ENCODE measurements around the gene TNFRSF19.

TNFRSF19 gene

DNA sequence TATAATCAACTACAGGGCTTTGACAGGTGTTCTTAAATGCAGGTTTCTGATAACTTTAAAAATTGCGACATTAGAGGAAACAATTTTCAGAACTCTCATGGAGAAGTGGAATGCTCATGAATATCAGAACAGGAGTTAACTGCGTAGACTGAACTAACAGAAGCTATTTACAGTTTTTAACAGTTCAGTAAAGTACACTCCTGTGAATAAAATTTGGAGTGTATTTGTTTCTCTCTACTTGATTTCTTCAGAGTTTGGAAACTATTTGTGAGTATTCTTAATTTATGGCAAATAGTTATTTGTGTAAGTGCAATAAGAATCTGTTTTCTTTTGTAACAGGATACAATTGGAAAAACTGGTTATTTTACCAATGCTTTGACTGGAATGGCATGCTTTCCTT lies 114.4 kb downstream of the TNFRSF19 start:
- TF ChIP-seq, protein P1, sequence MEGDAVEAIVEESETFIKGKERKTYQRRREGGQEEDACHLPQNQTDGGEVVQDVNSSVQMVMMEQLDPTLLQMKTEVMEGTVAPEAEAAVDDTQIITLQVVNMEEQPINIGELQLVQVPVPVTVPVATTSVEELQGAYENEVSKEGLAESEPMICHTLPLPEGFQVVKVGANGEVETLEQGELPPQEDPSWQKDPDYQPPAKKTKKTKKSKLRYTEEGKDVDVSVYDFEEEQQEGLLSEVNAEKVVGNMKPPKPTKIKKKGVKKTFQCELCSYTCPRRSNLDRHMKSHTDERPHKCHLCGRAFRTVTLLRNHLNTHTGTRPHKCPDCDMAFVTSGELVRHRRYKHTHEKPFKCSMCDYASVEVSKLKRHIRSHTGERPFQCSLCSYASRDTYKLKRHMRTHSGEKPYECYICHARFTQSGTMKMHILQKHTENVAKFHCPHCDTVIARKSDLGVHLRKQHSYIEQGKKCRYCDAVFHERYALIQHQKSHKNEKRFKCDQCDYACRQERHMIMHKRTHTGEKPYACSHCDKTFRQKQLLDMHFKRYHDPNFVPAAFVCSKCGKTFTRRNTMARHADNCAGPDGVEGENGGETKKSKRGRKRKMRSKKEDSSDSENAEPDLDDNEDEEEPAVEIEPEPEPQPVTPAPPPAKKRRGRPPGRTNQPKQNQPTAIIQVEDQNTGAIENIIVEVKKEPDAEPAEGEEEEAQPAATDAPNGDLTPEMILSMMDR (IDR thresholded peaks at IDR 0.05; ENCODE audit: insufficient read depth, low read length): no peak
- TF ChIP-seq SPI1 (IDR thresholded peaks at IDR 0.05; ENCODE audit: borderline replicate concordance, low read depth) (no peak), GABPA (IDR thresholded peaks at IDR 0.05; ENCODE audit: low read depth) (no peak), POLR2AphosphoS5 (IDR thresholded peaks at IDR 0.05; ENCODE audit: low read depth) (no peak)
- TF ChIP-seq, protein P2, sequence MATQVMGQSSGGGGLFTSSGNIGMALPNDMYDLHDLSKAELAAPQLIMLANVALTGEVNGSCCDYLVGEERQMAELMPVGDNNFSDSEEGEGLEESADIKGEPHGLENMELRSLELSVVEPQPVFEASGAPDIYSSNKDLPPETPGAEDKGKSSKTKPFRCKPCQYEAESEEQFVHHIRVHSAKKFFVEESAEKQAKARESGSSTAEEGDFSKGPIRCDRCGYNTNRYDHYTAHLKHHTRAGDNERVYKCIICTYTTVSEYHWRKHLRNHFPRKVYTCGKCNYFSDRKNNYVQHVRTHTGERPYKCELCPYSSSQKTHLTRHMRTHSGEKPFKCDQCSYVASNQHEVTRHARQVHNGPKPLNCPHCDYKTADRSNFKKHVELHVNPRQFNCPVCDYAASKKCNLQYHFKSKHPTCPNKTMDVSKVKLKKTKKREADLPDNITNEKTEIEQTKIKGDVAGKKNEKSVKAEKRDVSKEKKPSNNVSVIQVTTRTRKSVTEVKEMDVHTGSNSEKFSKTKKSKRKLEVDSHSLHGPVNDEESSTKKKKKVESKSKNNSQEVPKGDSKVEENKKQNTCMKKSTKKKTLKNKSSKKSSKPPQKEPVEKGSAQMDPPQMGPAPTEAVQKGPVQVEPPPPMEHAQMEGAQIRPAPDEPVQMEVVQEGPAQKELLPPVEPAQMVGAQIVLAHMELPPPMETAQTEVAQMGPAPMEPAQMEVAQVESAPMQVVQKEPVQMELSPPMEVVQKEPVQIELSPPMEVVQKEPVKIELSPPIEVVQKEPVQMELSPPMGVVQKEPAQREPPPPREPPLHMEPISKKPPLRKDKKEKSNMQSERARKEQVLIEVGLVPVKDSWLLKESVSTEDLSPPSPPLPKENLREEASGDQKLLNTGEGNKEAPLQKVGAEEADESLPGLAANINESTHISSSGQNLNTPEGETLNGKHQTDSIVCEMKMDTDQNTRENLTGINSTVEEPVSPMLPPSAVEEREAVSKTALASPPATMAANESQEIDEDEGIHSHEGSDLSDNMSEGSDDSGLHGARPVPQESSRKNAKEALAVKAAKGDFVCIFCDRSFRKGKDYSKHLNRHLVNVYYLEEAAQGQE (IDR thresholded peaks at IDR 0.05; ENCODE audit: insufficient replicate concordance, low read depth): no peak
- Histone ChIP-seq H3K27me3 (ENCODE audit: insufficient read depth, poor library complexity, severe bottlenecking) (peaks cover 10% of the 10 kb centered on the region), H3K27ac (replicated peaks) (no peak overlapping the region), H3K4me3 (replicated peaks; ENCODE audit: insufficient read depth, low read length) (no peak overlapping the region)
- DNase-seq (ENCODE audit: low read depth in 1 of 2, low spot score in 1 of 2): no peak

DNA sequence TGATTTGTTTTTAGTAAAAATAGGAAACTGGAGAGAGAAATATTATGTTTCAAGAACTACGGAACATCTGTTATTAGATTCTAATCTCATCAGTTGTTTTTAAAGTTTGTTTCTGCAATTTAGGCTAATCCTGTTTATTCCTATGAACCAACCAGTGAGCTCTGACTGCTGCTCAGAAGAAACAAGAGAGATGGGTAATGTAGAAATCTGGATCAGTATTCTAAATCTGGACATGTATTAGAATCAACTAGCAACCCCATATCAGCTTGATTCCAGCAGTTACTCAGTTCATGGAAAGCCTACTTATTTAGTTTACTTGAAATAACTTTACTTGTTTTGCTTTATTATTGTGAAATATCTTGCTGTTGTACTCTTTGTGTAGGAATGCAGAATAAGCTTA lies 115.2 kb downstream of the TNFRSF19 start:
- peaks cover 10% of the 10 kb centered on the region for H3K27me3 ChIP-seq (ENCODE audit: insufficient read depth, poor library complexity, severe bottlenecking)
- H3K27ac ChIP-seq (replicated peaks): no peak overlapping the region
- H3K4me3 ChIP-seq (replicated peaks; ENCODE audit: insufficient read depth, low read length): no peak overlapping the region
- TF ChIP-seq SPI1 (IDR thresholded peaks at IDR 0.05; ENCODE audit: borderline replicate concordance, low read depth): no peak
- no peak for TF ChIP-seq GABPA (IDR thresholded peaks at IDR 0.05; ENCODE audit: low read depth)
- TF ChIP-seq, protein P1 (IDR thresholded peaks at IDR 0.05; ENCODE audit: insufficient read depth, low read length): no peak
- TF ChIP-seq, protein P2 (IDR thresholded peaks at IDR 0.05; ENCODE audit: insufficient replicate concordance, low read depth): no peak
- TF ChIP-seq POLR2AphosphoS5 (IDR thresholded peaks at IDR 0.05; ENCODE audit: low read depth): no peak
- no peak for DNase-seq (ENCODE audit: low read depth in 1 of 2, low spot score in 1 of 2)

DNA sequence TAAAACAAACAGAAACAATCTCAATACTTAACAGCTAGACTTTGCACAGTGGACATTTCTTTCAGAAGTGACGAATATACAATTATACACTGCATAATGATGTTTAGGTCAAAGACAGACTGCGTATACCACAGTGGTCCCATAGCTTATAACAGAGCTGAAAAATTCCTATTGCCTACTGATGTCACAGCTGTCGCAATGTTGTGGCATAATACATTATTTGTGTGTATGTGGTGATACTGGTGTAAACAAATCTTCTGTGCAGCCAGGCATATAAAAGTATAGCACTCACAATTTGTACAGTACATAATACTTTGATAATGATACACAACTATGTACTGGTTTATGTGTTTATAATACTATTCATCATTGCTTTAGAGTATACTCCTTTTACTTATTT lies 116.7 kb downstream of the TNFRSF19 start:
- no peak for DNase-seq (ENCODE audit: low read depth in 1 of 2, low spot score in 1 of 2)

More for the DNA sequence above, 116.7 kb downstream of the TNFRSF19 start:
- TF ChIP-seq, protein P1 (IDR thresholded peaks at IDR 0.05; ENCODE audit: insufficient read depth, low read length): no peak
- TF ChIP-seq POLR2AphosphoS5 (IDR thresholded peaks at IDR 0.05; ENCODE audit: low read depth): no peak
- TF ChIP-seq, protein P2 (IDR thresholded peaks at IDR 0.05; ENCODE audit: insufficient replicate concordance, low read depth): no peak
- no peak for TF ChIP-seq SPI1 (IDR thresholded peaks at IDR 0.05; ENCODE audit: borderline replicate concordance, low read depth)
- Histone ChIP-seq H3K4me3 (replicated peaks; ENCODE audit: insufficient read depth, low read length) (no peak overlapping the region), H3K27ac (replicated peaks) (no peak overlapping the region), H3K27me3 (ENCODE audit: insufficient read depth, poor library complexity, severe bottlenecking) (peaks cover 10% of the 10 kb centered on the region)
